IPS-11a (cell line): ENCODE measurements around the gene TSPAN18.

Source experiments
- H3K4me3 ChIP-seq: one replicate; pipeline ENCODE4 v1.5.1; 2013; ENCODE audit warnings: low read depth, low read length, control low read depth

The TSPAN18 gene

DNA sequence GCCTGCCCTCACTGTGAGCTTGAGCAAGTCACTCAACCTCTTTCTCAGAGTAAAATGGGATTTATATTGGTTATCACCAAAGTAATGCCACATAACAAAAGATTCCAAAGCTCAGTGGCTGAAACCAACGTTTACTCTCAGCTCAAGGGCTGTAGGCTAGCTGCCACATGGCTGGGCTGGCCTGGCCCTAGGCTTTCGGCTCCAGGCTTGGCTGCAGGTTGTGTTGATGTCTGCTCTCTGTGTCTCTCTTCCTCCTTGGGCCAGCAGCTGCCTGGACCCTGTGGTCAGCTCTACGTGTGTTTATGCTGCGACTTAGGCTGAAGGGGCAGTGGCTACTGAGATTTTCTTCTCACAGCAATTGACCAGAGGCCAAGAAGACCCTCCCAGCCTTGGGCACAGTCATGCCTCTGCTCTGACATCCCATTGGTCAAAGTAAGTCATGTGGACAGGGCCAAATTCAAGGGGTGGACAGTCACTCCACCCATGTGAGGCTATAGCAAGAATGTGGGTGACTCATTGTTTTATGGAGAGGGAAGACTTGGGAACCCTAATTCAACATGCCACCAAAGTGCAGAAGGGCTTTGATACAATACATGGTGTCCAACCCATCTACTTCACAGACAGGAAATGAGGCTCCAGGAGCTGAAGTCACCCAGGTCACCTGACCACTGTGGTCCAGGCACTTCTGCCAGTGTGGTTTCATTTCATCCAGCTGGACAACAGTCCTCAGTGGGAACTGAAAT is 90.6 kb downstream of the TSPAN18 start:
- no peak overlapping the region for H3K4me3 ChIP-seq

DNA sequence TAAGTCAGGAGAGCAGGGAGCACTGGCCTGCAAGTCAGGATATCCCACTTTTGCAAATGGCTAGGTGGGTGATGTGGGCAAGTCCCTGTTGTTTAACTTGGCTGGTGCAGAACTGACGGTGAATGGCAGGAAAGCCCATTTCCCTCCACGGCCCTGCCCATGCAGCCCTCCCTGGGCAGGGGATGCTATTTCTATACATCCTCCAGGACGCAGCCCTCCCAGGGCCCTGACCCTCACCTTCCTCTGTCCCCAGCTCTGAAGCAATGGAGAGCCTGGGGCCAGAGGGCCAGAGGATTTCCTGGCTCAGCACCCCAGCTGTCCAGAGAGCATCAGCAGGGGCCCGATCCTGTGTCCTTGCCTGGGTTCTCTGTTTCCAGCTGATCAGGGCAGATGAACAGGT is 91.3 kb downstream of the TSPAN18 start:
- no peak overlapping the region for H3K4me3 ChIP-seq

- H3K4me3 ChIP-seq, result no peak overlapping the region
These were observed 92.6 kb downstream of the TSPAN18 start for GRCh38 chr11:44819346-44819745.

- no peak overlapping the region for H3K4me3 ChIP-seq
These were observed 95.6 kb downstream of the TSPAN18 start for GRCh38 chr11:44822369-44822768.

GRCh38 chr11:44823006-44823405 is 96.2 kb downstream of the TSPAN18 start:
- H3K4me3 ChIP-seq, result no peak overlapping the region

- no peak overlapping the region for H3K4me3 ChIP-seq
These were observed 97.1 kb downstream of the TSPAN18 start for GRCh38 chr11:44823868-44824267.

DNA sequence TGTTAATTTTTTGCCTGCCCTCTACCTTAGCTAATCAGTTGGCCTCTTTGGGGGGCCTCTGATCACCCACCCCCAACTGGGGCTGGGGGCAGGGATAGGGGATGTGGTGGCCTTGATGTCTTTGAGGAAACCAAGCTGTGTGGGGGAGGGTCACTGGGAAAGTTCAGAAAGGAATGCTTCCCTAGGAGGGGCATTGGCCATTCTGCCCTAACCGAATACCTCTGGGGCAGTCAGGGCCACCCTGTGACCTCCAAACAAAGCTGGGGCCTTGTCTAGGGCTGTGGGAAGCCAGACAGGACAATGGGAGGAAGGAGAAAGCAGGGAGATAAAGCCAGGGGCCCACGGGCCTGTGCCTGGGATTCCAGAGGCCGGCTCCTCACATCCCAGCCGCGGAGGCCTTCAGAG is 97.5 kb downstream of the TSPAN18 start:
- no peak overlapping the region for H3K4me3 ChIP-seq

DNA sequence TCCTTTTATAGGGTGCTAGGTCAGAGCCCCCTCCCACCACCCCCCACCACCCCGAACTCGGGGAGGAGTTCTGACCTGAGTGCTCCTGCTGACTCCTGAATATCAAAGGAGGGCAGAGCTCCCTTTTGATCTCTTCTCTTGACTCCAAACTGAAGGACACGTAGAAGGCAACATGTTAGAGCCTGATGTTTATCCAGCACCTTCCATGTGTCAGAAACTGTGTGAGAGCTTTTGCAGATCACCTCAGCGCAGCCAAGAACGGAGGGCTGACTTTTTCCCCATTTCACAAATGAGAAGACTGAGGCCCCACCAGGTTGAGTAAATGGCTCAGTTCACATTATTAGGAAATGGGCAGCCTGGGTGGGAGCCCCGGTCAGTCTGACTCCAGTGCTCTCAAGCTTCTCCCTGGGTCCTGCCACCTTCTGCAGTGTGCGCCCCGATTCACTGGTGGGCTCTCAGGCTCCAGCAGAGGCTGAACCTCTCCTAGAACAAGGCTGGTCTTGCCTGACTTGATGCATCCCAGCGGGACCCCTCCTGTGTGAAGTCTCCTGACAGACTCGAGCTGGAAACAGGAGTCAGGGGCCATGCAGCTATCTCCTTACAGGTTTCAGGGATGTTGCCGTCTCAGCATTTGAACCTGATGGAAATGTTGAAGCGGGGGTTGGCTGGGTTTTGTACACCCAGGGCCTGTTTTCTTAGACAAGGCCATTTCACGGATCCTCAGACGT is 98.5 kb downstream of the TSPAN18 start:
- H3K4me3 ChIP-seq, result no peak overlapping the region

DNA sequence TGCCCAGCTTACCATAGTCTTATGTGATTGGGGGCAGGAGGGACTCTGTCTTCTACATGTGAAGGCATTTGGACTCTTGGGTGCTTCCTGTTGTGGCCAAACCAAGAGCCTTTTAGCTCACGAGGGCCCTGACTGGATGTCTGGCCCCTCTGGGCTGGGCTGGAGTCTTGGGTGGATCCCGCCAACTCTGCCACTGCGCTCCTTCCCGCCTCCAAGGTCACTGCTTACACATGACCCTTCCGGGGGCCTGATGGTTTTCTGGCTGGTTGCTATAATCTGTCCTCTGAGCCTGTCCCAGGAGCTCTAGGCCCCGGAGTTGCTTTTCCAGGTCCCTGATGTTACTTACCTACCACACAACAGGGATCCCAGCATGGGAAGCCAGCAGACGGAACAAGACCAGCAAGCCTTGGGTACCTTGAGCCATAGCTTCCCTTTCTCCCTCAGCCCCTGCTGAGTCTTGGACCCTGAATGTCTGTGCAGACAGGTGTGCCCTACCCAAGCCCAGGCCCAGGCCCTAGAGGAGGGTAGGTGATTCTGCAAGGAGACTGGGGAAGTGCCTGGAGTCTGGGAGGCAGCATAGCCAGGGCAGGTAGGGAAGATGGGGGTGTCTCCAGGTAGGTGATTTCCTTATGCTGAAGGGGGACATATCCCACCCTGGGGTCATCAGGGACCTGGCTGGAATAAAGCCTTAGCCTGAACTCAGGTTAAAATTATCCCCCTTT is 100.3 kb downstream of the TSPAN18 start:
- no peak overlapping the region for H3K4me3 ChIP-seq

GRCh38 chr11:44828296-44828695 is 101.5 kb downstream of the TSPAN18 start:
- H3K4me3 ChIP-seq, result no peak overlapping the region

GRCh38 chr11:44829838-44830237 is 103.1 kb downstream of the TSPAN18 start:
- H3K4me3 ChIP-seq, result no peak overlapping the region

GRCh38 chr11:44831605-44832394 is 105.0 kb downstream of the TSPAN18 start:
- no peak overlapping the region for H3K4me3 ChIP-seq

DNA sequence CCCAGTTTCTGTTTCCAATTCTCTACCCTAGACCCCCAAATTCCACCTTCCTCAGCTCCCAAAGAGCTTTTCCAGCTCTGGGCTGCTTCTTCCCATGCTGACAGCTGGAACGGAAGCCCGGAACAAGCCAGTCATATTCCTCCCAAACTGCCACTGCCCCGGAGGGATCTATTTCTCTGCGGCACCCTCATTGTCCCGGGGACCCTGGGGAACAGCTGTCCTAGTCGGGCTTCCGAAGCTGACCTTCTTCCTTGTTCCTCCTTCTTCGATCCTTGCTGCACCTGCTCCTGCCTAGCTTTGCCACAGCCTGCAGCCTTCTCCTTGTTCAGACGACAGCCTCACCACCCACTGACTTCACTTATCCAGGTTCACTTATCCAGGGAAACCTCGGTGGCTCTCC is 105.7 kb downstream of the TSPAN18 start:
- no peak overlapping the region for H3K4me3 ChIP-seq

- no peak overlapping the region for H3K4me3 ChIP-seq
These were observed 106.6 kb downstream of the TSPAN18 start for GRCh38 chr11:44833221-44833876.

DNA sequence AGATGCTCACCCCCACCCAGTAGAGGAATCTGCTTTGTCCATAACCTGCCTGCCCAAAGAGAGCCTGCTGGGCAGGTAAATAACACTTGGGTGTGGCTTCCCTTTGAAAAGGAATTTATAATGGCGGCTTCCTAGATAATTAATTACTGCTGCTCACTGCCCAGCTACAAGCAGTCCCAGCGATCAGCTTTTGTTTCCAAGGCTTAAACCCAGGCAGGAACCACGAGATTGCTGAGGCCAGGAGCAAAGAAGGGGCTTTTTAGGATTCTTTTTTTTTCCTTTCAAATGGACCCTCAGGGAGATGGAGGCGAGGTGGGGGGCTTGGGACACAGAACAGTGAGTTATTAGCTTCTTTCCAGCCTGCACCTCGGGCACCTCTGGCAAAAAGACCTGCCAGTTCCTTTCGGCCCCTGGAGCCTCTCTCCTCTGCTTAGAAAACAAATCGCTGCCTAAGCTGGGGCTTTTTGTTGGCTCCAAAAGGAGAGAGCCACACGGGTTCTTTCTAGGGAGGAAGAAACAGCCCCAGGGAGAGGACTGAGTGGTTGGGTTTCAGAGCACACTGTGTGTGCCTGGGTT is 107.2 kb downstream of the TSPAN18 start:
- H3K4me3 ChIP-seq, result no peak overlapping the region

DNA sequence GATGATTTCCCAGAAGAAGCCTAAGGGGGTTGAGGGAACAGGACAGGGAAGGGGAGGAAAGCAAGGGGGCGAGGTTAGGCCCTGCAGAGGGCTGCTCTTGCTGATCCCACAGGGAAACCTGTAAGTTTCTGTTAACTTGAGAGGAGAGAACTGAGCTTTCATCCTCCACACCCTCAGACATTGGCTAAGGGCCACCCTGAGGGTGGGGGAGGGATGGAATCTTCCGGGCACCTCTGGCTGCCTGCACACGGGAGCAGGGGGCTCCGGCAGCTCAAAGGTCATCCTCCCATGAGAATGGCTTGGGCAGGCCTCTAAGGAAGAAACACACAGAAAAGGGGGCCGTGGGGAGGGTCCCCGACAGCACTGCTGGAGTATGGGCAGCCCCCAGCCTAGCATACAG is 108.1 kb downstream of the TSPAN18 start:
- H3K4me3 ChIP-seq, result no peak overlapping the region

DNA sequence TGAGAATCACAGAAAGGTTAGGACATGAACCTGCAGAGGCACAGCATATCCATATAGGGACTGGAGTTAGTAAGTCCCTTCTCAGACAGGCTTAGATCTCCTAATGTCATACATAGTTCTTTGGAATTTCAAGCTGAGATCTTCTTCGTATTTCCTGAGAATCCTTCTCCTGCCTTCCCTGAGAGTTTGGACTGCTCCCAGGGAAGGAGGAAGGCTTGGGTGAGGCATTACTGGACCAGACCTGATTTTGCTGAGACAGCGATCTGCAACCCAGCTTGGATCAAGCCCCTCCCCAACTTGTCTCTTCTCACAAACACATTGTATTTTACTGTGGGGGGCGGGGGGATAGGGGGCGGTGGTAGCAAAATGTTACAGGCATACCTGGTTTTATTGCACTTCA is 108.5 kb downstream of the TSPAN18 start:
- H3K4me3 ChIP-seq, result no peak overlapping the region

DNA sequence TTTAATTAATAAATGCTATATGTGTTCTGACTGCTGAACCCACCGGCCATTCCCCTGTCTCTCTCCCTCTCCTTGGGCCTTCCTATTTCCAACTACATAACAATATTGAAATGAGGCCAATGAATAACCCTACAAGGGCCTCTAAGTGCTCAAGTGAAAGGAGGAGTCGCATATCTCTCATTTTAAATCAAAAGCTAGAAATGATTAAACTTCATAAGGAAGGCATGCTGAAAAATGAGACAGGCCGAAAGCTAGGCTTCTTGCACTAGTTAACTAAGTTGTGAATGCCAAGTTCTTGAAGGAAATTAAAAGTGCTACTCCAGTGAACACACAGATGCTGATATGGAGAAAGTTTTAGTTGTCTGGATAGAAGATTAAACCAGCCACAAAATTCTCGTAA is 109.2 kb downstream of the TSPAN18 start:
- H3K4me3 ChIP-seq, result no peak overlapping the region

DNA sequence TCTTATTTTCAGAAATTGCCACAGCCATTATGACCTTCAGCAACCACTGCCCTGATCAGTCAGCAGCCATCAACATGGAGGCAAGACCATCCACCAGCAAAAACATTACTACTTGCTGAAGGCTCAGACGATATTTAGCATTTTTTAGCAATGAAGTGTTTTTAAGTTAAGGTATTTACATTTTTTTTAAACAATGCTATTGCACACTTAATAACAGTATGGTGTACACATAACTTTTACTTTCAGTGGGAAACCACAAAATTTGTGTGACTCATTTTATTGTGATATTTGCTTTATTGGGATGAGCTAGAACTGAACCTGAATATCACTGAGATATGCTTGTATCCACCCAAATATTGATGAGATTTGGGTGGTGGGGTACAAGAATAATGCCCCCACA is 110.9 kb downstream of the TSPAN18 start:
- H3K4me3 ChIP-seq, result no peak overlapping the region

DNA sequence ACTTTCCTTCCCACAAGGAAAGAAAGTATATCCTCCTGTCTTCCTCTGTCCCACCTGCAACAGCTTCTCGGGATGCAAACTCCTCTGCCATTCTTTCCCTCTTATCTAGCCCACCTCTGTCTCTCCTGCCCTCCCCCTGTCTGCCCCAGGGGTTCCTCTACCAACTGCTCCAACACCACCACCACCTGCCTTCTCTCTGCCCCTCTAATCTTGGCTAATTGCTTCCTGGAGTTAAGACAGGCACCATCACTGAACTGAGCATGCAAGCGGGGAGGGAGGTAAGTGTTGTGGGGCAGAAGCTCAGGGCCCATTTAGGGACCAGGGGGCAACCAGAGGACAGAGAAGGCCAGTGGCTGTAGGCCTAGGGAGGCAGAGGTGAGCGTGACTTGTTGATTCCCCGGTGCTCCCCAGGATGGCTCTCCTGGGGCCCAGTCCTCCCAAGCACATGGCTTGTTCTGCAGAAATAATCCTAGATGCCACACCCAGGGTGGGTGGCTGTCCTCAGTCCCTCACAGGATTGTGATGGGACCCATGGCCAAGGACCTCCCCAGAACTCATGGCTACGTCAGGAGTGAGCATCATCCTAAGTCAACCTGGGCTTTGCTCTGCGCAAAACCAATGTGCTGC is 112.8 kb downstream of the TSPAN18 start:
- no peak overlapping the region for H3K4me3 ChIP-seq
